Epithelial cell of esophagus (primary cell): ENCODE results near the gene NCK2.

Experiments
- DNase-seq: peaks from one replicate; pipeline ENCODE4 v3.0.0; 2010; ENCODE audit warnings: low read depth
- H3K4me3 ChIP-seq: 2 replicates; pipeline ENCODE4 v1.5.1; 2011; ENCODE audit warnings: mild to moderate bottlenecking, low read length, control low read depth
- TF ChIP-seq, protein P1 (sequence below): IDR thresholded peaks from 2 replicates; pipeline ENCODE4 v1.5.1; 2011; ENCODE audit warnings: low read depth, mild to moderate bottlenecking, low read length, control low read depth, inconsistent platforms; ENCODE audit not compliant: insufficient read depth; ENCODE audit errors: missing control alignments

The NCK2 gene

DNA sequence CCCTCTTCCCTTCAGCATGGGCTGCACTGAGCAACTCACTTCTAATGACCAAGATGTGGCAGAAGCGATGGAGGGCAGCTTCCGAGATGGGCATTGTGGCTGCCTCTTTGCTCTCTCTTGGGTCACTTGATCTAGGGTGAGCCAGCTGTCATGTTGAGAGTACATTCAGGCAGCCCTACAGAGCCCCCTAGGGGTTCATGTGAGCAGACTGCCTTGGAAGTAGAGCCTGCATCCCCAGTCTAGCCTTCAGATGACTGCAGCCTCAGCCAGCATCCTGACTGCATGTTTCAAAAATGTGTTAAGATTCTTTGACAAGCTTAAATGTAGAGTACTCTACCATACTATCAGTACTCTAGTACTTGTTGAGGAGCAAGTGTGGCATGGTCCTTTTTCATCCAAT is 143.9 kb downstream of the NCK2 start:
- H3K4me3 ChIP-seq, result no peak overlapping the region
- TF ChIP-seq, protein P1, sequence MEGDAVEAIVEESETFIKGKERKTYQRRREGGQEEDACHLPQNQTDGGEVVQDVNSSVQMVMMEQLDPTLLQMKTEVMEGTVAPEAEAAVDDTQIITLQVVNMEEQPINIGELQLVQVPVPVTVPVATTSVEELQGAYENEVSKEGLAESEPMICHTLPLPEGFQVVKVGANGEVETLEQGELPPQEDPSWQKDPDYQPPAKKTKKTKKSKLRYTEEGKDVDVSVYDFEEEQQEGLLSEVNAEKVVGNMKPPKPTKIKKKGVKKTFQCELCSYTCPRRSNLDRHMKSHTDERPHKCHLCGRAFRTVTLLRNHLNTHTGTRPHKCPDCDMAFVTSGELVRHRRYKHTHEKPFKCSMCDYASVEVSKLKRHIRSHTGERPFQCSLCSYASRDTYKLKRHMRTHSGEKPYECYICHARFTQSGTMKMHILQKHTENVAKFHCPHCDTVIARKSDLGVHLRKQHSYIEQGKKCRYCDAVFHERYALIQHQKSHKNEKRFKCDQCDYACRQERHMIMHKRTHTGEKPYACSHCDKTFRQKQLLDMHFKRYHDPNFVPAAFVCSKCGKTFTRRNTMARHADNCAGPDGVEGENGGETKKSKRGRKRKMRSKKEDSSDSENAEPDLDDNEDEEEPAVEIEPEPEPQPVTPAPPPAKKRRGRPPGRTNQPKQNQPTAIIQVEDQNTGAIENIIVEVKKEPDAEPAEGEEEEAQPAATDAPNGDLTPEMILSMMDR, result no peak
- peak; percentile 29 for DNase-seq

DNA sequence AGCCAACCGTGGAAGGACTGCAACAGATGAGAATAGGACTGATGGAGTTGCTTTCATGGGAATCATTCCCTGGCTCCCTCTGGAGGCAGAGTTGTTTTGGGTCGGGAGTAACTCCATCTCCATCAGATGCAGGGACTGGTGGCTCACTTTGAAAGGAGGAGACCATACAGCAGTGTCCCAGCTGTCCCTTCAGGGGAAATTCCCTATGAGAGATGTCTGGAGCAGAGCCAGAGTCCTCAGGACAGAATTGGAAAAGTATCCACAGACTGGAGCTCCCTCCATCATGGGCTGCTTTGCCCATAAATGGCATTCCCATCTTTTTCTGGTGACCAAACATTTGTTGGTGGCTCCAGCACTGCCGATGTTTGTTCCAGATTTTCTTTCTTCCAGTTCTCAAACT is 144.3 kb downstream of the NCK2 start:
- TF ChIP-seq, protein P1, result no peak
- H3K4me3 ChIP-seq, result no peak overlapping the region
- DNase-seq, result no peak

DNA sequence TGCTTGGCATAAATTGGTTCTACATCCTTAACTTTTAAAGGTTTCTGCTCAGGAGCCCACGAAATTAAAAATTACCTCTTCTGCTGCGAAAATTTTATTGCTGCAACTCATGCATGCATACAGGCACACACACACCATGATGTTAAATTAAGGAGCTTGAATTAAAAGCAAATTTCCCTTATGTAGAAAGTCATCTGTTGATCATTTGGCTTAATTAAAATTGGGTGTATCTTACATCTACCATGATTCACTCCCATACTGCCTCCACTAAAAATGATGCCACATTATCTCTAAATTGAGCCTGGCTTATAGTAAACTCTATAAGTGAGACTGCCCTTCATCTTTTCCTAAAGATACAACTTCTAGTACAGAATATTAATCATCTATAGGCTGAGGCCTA is 145.4 kb downstream of the NCK2 start:
- H3K4me3 ChIP-seq, result no peak overlapping the region
- no peak for DNase-seq
- TF ChIP-seq, protein P1, result no peak

DNA sequence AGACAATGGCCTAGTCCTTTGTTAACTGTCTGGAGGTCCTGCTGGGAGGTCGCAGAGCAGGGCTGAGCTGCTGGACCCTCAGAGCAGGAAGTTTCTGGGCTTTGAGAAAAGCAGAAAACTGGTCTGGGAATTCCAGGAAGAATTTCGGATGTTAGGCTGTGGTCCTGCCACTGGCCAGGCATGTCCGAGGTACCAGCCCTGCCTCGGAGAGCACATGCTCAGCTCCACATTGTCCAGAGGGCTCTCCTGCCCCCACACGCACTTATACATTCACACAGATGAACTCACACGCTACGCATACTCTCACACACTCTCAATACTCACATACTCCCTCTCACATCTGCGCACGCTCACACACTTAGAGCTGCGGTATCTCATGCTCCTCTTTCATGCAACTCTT is 146.1 kb downstream of the NCK2 start:
- no peak for DNase-seq
- no peak overlapping the region for H3K4me3 ChIP-seq
- TF ChIP-seq, protein P1, result no peak

DNA sequence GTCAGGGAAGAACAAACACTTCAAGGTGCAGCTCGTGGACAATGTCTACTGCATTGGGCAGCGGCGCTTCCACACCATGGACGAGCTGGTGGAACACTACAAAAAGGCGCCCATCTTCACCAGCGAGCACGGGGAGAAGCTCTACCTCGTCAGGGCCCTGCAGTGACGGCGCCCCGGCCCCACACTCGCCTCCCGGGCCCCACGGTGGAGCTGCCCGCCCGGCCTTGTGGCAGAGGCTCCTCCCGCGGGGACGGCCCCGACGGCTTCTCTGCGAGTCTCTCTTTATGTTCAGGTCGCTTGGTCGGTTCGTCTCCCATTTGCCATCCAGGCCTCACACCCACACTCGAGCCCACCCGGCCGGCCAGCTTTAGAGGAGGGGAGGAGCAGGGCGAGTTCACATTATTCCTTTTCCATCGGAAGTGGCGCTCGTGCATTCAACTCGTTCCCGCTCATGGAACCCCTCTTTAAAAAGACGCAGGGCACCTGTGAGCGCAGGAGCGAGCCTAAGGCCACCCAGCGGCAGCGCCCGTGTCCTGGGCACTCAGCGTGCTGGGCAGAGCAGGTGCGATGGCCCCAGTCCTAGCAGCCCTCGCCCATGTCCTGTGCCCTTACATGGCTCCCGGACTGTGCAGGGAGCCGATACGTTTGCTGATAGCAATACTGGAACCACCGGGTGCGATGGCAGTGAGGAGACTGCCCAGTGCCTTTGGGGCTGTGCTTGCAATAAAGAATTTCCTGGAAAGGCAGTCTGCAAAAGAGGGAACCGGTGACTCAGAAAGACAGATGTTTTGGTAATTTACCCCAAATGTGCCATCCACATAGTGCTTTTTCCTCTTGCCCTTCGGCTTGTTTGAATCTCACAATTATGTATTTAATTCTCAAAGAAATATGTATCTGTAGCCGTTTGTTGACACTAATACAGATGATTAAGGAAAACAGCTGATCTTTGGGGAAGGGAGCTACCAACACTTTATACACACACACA is 148.6 kb downstream of the NCK2 start:
- no peak for DNase-seq
- no peak overlapping the region for H3K4me3 ChIP-seq
- TF ChIP-seq, protein P1, result no peak

DNA sequence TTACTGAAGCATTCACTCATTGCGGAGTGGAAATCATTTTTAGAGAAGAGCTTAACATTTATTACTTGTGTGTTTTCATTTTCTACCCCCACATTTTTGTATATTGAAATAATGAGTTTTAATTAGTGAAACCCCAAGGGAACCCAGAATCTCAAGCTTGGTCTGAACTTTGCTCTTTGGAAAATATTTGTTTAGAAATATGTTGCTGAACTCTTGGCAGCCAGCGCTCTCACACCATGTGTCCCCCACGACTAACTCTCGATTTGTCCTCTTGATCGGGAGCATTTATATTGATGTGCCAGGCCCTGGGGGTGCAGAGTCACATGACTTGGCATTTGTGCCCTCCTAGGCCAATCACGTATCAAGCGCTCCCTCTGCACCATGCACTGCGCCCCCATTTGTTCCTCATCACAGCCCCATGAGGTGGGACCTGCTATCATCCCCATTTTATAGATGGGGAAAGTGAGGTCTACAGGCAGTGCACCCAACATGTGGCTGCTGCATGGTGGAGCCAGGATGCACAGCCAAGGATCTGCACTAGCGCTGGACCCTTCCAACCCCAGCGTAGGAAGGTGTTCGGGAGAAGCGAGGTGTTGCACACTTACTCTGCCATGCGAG is 149.7 kb downstream of the NCK2 start:
- H3K4me3 ChIP-seq, result no peak overlapping the region
- DNase-seq, result no peak
- TF ChIP-seq, protein P1, result no peak
